BJ (cell line): ENCODE measurements around the gene CNNM2. TPM values are rescaled to one million over a fixed set of nuclear protein-coding genes. Genes with fewer than 3 reads are reported as not detected.

Source experiments
- CTCF ChIA-PET: fragments of 350-600 bp; formaldehyde crosslinking; extraction: SDS; loops from one replicate; lab custom pipeline; 2021; ENCODE audit warnings: antibody characterized with exemption, inconsistent platforms; lab: Yijun Ruan, JAX
- POLR2A ChIA-PET: fragments of 300-600 bp; sonication (Branson Sonifier 250); formaldehyde crosslinking; extraction: SDS; loops from one replicate; lab custom pipeline; 2021; ENCODE audit warnings: antibody characterized with exemption; lab: Charles Lee
- DNase-seq: peaks from one replicate; pipeline ENCODE4 v3.0.0-alpha.2; 2011; ENCODE audit warnings: low read depth
- H3K27me3 ChIP-seq: 2 replicates; pipeline ENCODE4 v1.6.0; 2011; ENCODE audit warnings: low read length; ENCODE audit not compliant: control insufficient read depth, insufficient read depth
- H3K36me3 ChIP-seq: 2 replicates; pipeline ENCODE4 v1.5.1; 2011; ENCODE audit warnings: low read length; ENCODE audit not compliant: control insufficient read depth, insufficient read depth
- H3K4me3 ChIP-seq: 2 replicates; pipeline ENCODE4 v1.5.1; 2011; ENCODE audit warnings: low read depth, mild to moderate bottlenecking, control low read depth, low read length
- CTCF ChIP-seq: IDR thresholded peaks from 2 replicates; pipeline ENCODE4 v1.5.1; 2011; ENCODE audit warnings: low read depth, mild to moderate bottlenecking, control low read depth, inconsistent platforms, low read length, moderate library complexity; ENCODE audit not compliant: insufficient read depth
- polyA plus RNA-seq: library from polyadenylated mRNA; depleted of rRNA; stranded (reverse); fragments of >200 nt; gene quantifications from 2 replicates; pipeline ENCODE4 v1.2.3, GENCODE V29; 2011

The CNNM2 gene
- polyA plus RNA-seq, 1 experiment = 3.7 TPM

DNA sequence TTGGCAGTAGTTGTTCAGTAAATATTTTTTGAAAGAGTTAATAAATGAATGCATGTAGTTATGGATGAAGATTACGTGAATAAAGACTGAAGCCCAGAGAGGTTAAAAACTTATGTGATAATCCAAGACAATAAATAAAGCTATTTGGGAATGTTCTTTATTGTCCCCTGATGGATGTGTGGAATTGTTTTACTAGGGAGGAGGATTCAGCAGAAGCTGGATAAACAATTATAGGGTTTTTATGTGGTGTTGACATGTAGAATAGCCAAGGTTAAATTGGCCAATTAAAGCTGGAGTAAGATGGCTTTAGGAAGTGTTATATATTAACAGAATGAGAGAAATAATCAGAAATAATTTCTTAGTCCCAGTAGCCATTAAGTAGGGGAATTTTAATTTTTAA, 66.0 kb downstream of the CNNM2 start:
- H3K27me3 ChIP-seq = no peaks in the 10 kb centered on the region
- no peak for DNase-seq
- CTCF ChIA-PET = no interaction called here
- no peak for TF ChIP-seq CTCF
- H3K4me3 ChIP-seq = no peak overlapping the region
- POLR2A ChIA-PET = no interaction called here
- no peaks in the 10 kb centered on the region for H3K36me3 ChIP-seq

DNA sequence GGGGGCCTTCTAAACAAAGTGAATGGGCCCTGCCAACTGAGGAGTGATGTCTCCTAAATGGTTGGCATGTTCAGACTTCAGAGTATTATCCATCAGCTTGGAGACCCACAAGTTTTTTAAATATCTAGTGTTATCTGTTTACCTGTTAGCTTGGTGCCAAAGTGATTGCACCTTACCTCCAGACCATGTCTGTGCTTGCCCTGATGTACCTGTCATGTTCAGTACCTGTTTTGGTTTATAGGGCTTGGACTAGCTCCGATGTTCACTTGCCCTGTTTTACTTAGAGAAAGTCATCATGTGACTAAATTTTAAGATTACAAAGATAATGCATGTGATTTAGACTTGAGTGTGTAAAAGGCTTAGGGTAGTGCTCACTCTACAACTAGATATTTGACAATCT, 67.7 kb downstream of the CNNM2 start:
- no peak for DNase-seq
- no peak for TF ChIP-seq CTCF
- ChIA-PET POLR2A (no interaction called here), CTCF (no interaction called here)
- no peaks in the 10 kb centered on the region for H3K27me3 ChIP-seq
- H3K36me3 ChIP-seq = no peaks in the 10 kb centered on the region
- H3K4me3 ChIP-seq = no peak overlapping the region

DNA sequence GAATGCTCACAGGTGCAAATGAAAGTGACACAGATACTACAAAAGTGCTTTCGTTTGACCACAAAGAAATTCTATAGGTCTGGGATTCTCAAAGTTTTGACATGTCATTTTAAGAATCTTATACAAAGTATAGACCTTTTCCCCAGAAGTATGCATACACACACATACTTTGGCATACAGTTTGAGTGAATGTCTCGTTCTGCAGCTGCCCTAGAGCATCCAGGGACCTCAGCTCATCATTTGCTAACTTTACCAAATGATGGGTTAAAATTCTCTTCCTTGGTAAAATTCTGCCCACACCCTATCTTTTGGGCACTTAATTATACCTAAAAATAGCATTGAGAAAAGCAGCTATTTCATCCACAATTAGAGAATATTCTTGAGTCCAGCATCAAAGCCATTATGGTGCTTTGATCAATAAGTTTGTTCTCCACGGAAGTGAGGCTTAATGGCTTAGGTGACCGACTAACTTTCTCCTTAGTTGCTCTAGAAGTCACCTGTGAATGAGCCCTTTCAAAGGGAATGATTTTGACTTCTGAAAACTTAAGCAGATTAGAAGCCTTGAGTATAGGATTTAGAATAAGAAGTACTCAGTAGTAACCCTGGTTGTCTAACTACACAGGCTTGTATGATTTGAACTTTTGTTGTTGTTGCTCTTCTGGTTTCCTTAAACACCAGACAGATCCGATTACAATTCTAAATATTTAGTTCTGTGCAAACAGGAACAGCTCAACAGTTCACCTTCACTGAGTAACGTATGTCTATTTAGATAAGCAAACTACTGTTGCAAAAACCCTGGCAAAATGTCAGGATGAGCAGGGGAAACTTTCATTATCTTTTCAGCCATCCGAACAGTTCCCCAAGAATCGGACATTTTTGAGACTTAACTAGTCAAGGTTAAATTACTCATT, 70.6 kb downstream of the CNNM2 start:
- TF ChIP-seq CTCF = no peak
- H3K36me3 ChIP-seq = no peaks in the 10 kb centered on the region
- no peak overlapping the region for H3K4me3 ChIP-seq
- CTCF ChIA-PET = interaction anchor here (1.3 kb wide), 1 partner anchor 71 kb away, joined by 3 read pairs; the partner anchor contains the start of gene CNNM2
- H3K27me3 ChIP-seq = no peaks in the 10 kb centered on the region; the same call in 1 of the 2 replicates
- POLR2A ChIA-PET = no interaction called here
- no peak for DNase-seq

DNA sequence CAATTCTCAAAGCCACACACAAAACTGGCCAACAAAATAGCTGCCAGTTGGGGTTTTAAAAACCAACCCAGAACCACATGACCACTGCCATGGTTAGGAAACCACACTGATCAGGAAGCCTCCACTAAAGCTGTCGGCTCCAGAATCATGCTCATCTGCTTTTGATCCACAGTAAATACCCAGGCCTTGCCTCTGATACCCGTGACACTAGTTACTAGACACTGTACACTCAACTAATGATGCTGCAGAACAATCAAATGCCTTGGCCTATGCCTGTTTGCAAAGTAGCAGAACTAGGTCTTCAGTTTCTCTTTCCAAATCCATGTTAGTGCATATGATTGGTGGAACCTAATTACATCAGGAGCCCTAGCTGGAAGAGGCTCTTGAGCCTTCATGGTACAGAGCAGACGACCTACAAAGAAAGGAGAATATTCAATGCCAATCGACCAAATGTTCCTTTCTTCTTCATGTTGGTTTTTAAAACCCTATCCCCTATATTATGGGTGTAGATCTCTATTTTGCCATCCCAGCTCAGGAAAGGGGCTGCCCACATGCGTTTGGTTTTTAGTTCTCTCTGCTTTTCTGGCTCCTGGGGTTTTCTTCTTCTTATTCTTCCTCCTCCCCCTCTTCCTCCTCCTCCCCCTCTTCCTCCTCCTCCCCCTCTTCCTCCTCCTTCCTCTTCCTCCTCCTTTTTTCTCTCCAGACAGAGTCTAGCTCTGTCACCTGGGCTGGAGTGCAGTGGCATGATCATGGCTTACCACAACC, 76.6 kb downstream of the CNNM2 start:
- POLR2A ChIA-PET = no interaction called here
- CTCF ChIA-PET = interaction anchor here (0.6 kb wide), 1 partner anchor 379 kb away, joined by 3 read pairs; no protein-coding TSS in a partner anchor
- no peak overlapping the region for H3K4me3 ChIP-seq
- no peak for DNase-seq
- no peaks in the 10 kb centered on the region for H3K36me3 ChIP-seq
- no peak for TF ChIP-seq CTCF
- H3K27me3 ChIP-seq = no peaks in the 10 kb centered on the region; the same call in 1 of the 2 replicates

DNA sequence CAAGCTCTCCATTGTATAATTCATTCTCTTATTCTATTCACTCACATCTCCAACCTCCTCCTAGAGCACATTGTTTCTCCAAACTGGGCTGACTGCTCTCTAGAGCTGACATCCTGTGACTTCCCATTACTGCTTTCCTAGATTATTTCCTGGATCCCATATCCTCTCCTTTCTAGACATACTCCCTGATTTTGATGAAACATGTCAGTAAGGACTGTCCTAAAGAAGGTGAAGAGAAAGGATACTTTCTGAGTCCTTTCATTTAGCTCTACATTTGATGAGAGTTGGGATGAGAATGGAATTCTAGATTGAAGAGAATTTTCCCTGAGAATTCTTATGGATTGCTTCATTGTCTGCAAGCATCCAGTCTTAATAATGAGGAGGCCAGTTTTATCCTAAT, 78.8 kb downstream of the CNNM2 start:
- ChIA-PET POLR2A (no interaction called here), CTCF (no interaction called here)
- H3K27me3 ChIP-seq = no peaks in the 10 kb centered on the region; the same call in 1 of the 2 replicates
- no peaks in the 10 kb centered on the region for H3K36me3 ChIP-seq
- no peak for TF ChIP-seq CTCF
- no peak overlapping the region for H3K4me3 ChIP-seq
- no peak for DNase-seq
